Colonic mucosa (tissue), 4 donors: ENCODE data around the gene MFNG. TPM values are rescaled to one million over a fixed set of nuclear protein-coding genes. Genes with fewer than 3 reads are reported as not detected.

Source experiments
- DNase-seq: peaks from one replicate; pipeline ENCODE4 v3.0.0-alpha.2; 2020
- H3K27ac ChIP-seq: fragments of 200-600 bp; one replicate; pipeline ENCODE4 v1.8.0; 2021
- H3K27me3 ChIP-seq: fragments of 200-600 bp; one replicate; pipeline ENCODE4 v1.8.0; 2021
- H3K36me3 ChIP-seq: fragments of 200-600 bp; one replicate; pipeline ENCODE4 v1.8.0; 2021
- H3K4me1 ChIP-seq: fragments of 200-600 bp; one replicate; pipeline ENCODE4 v1.8.0; 2021; ENCODE audit warnings: mild to moderate bottlenecking
- H3K4me3 ChIP-seq: fragments of 200-600 bp; one replicate; pipeline ENCODE4 v1.8.0; 2021
- H3K9ac ChIP-seq, 2 donors: one replicate each; pipeline ENCODE4 v1.7.0; 2013; ENCODE audit warnings: control low read depth in 2 of 2, low read depth in 2 of 2, low read length in 2 of 2
- H3K9me3 ChIP-seq: fragments of 200-600 bp; one replicate; pipeline ENCODE4 v1.8.0; 2021
- intact Hi-C: fragments of 100-400 bp; cut with DNase I; formaldehyde crosslinking; loops from one replicate; pipeline ENCODE4 v1.14.1; 2022
- total RNA-seq, 2 donors: library from RNA; stranded (reverse); fragmentation: NEBNext Ultra II Directional in 1 of 2; extraction: Animal tissue kit (Norgen Biotek cat#: 25700) in 1 of 2; gene quantifications; one replicate each; pipeline ENCODE4 v1.2.1, GENCODE V29; 2021
- TF ChIP-seq, protein P1 (sequence below): fragments of 200-600 bp; IDR thresholded peaks from one replicate; pipeline ENCODE4 v1.8.0; 2022; ENCODE audit warnings: antibody characterized with exemption, mild to moderate bottlenecking
- donor health status: healthy.
- donor health status: DM: no; HTN: no; CAD: no.
- donor health status: DM: no; HTN: no; CAD: no.

Gene MFNG
- total RNA-seq, 2 donors from 2014 or later: 6.5 to 10.7 TPM

GRCh38 chr22:37479196-37479595 lies 7.0 kb downstream of the MFNG start:
- no peak for DNase-seq
- no peaks in the 10 kb centered on the region for H3K4me1 ChIP-seq
- no peak overlapping the region for H3K9ac ChIP-seq
- no peak overlapping the region for H3K27ac ChIP-seq
- no peaks in the 10 kb centered on the region for H3K9me3 ChIP-seq
- H3K27me3 ChIP-seq: no peaks in the 10 kb centered on the region
- H3K36me3 ChIP-seq: no peaks in the 10 kb centered on the region
- TF ChIP-seq, protein P1, sequence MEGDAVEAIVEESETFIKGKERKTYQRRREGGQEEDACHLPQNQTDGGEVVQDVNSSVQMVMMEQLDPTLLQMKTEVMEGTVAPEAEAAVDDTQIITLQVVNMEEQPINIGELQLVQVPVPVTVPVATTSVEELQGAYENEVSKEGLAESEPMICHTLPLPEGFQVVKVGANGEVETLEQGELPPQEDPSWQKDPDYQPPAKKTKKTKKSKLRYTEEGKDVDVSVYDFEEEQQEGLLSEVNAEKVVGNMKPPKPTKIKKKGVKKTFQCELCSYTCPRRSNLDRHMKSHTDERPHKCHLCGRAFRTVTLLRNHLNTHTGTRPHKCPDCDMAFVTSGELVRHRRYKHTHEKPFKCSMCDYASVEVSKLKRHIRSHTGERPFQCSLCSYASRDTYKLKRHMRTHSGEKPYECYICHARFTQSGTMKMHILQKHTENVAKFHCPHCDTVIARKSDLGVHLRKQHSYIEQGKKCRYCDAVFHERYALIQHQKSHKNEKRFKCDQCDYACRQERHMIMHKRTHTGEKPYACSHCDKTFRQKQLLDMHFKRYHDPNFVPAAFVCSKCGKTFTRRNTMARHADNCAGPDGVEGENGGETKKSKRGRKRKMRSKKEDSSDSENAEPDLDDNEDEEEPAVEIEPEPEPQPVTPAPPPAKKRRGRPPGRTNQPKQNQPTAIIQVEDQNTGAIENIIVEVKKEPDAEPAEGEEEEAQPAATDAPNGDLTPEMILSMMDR: no peak
- intact Hi-C loops: no loop called here
- no peak overlapping the region for H3K4me3 ChIP-seq

- Histone ChIP-seq H3K4me1 (no peaks in the 10 kb centered on the region), H3K9me3 (no peaks in the 10 kb centered on the region), H3K9ac (no peak overlapping the region), H3K27me3 (no peaks in the 10 kb centered on the region), H3K27ac (no peak overlapping the region), H3K4me3 (no peak overlapping the region), H3K36me3 (no peaks in the 10 kb centered on the region)
- DNase-seq: no peak
- TF ChIP-seq, protein P1: no peak
- intact Hi-C loops: no loop called here
Observed at GRCh38 chr22:37476389-37477329, 9.5 kb downstream of the MFNG start.

- H3K9me3 ChIP-seq: no peaks in the 10 kb centered on the region
- intact Hi-C loops: no loop called here
- H3K27ac ChIP-seq: no peak overlapping the region
- H3K36me3 ChIP-seq: no peaks in the 10 kb centered on the region
- H3K27me3 ChIP-seq: no peaks in the 10 kb centered on the region
- TF ChIP-seq, protein P1: no peak
- H3K4me3 ChIP-seq: no peak overlapping the region
- no peak for DNase-seq
- no peaks in the 10 kb centered on the region for H3K4me1 ChIP-seq
- H3K9ac ChIP-seq: no peak overlapping the region
Observed at GRCh38 chr22:37474447-37475090, 11.6 kb downstream of the MFNG start.

DNA sequence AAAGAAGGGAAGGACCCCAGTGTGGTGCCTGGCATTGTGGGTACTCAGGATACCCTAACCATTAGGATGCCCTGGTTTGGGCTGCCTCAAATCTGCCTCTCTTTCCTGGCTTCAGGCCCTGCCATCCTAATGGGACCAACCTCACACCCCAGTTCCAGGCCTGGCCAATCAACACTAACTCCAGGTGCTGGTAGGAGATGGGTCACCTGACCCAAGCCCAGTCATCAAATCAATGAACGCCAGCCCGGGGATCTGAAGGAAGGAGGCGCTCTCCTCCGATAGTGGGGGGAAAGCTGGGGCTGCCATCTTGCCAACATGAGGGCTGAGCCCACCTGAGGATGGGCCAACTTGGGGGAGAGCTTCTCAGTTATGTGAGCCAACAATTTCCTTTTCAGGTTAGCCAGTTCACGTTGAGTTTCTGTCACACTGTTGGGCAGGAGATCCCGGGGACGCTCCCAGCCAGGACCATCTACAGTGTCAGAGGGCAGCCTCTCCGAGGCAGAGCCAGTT lies 12.7 kb downstream of the MFNG start:
- H3K9me3 ChIP-seq: no peaks in the 10 kb centered on the region

GRCh38 chr22:37472418-37473006 lies 13.7 kb downstream of the MFNG start:
- no peaks in the 10 kb centered on the region for H3K9me3 ChIP-seq
- TF ChIP-seq, protein P1: peak; percentile 48
- H3K9ac ChIP-seq: no peak overlapping the region
- no peaks in the 10 kb centered on the region for H3K36me3 ChIP-seq
- H3K4me1 ChIP-seq: no peaks in the 10 kb centered on the region
- no peaks in the 10 kb centered on the region for H3K27me3 ChIP-seq
- no peak overlapping the region for H3K27ac ChIP-seq
- no peak overlapping the region for H3K4me3 ChIP-seq
- intact Hi-C loops: no loop called here
- DNase-seq: peak; percentile 53

More for the DNA sequence above, 12.7 kb downstream of the MFNG start:
- H3K9ac ChIP-seq: no peak overlapping the region
- intact Hi-C loops: no loop called here
- DNase-seq: no peak
- H3K27me3 ChIP-seq: no peaks in the 10 kb centered on the region
- no peak overlapping the region for H3K4me3 ChIP-seq
- no peaks in the 10 kb centered on the region for H3K4me1 ChIP-seq
- TF ChIP-seq, protein P1: no peak
- no peaks in the 10 kb centered on the region for H3K36me3 ChIP-seq
- no peak overlapping the region for H3K27ac ChIP-seq
